IPS-NIHi7 (cell line): Measurements from ENCODE around the gene NYAP2.

Experiments used
- DNase-seq: peaks from one replicate; pipeline ENCODE4 v3.0.0; 2012; ENCODE audit warnings: mixed read lengths; ENCODE audit errors: extremely low spot score

NYAP2 gene

GRCh38 chr2:225616848-225617247, 217.3 kb downstream of the NYAP2 start:
- DNase-seq = no peak

GRCh38 chr2:225620227-225620626, 220.7 kb downstream of the NYAP2 start:
- DNase-seq = no peak

GRCh38 chr2:225630824-225631533, 231.5 kb downstream of the NYAP2 start:
- DNase-seq = no peak

DNA sequence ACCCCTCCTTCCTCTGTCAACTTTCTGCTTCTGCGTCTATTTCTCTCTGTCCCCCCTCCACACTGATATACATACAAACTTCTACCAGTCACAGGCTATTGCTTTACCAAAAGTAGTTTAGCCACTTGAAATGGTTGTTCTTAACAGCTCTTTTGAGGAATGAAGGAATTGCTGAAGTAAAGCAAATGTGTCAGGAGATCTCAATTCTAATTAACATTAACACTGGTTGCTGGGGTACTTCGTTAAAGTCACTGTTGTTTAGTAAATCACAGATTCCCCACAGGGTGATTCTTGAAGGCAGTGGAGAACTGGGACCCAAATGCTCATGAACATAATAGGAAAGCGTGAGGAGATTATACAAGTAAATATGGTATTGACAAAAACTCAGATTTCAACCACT, 232.8 kb downstream of the NYAP2 start:
- DNase-seq = no peak

DNA sequence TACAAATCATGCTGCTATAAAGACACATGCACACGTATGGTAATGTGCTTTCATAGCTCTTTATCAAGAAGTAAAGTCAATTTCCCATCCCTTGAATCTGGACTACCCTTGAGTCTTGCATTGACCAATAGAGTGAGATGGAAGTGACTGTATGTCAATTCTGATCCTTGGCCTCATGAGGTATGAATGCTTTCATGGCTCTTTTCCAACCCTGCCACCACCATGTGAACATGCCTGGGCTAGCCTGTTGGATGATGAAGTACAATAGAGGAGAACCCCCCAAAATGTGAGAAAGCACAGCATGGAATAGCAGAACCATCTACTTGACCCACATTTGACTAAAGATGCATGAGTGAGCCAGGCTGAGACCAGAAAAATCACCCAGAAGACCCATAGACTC, 237.0 kb downstream of the NYAP2 start:
- no peak for DNase-seq

DNA sequence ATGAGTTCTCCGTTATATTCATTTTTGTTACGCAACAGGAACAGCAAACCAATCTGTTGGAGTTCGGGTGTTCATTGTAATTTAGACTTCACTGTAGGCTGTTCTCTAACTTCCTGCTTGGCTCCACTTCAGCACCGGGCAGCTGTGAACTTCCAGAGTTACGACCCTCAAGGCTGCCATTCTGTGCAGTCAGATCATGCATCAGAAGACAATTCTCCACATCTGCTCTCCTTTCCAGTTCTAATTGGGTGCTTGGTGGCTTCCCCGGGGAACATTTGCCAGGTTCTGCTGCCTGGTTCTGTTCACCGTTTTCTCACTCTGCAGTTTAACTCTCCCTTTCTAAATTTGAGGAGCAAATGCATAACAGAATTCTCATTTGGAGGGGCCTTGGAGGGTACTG, 237.7 kb downstream of the NYAP2 start:
- DNase-seq = no peak

- no peak for DNase-seq
These were observed 241.0 kb downstream of the NYAP2 start for GRCh38 chr2:225640550-225640949.

GRCh38 chr2:225649274-225649673, 249.8 kb downstream of the NYAP2 start:
- no peak for DNase-seq

DNA sequence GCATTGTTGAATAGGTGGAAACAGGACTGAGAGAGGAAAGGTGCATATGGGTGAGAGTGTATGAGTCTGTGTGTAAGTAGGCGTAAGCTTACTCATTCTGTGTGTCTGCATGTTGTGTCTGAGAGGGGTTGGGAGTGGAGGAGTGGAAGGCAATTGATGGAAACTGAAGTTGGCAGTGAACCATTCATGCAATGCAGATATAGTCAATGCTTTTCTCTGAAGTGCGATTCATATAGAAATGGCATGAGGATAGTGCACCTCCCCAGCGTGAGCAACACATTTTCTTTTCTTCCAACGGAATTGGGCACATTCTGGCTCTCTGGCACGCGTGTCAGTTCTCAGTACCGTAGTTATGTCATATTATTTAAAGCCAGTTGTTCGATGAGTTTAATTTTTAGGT, 250.5 kb downstream of the NYAP2 start:
- DNase-seq = no peak

GRCh38 chr2:225660262-225661131, 261.0 kb downstream of the NYAP2 start:
- peak; percentile 70 for DNase-seq

DNA sequence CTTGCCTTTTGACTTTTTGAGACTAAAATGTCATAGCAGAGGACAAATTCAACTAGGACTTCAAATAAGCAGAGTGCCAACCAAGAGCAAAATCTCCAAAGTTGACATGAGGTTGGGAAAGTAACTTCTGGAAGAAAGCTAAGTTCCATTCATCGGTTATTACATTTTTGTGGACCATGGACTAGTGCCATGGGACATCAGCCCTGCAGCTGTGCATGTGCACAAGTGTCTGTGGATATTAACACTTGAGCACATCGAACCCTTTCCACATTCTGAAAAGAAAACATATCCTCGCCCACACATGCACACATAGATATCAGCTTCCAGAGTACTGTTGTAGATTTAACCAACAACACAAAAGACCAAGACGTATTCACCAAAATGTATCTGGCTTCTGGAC, 262.6 kb downstream of the NYAP2 start:
- no peak for DNase-seq

DNA sequence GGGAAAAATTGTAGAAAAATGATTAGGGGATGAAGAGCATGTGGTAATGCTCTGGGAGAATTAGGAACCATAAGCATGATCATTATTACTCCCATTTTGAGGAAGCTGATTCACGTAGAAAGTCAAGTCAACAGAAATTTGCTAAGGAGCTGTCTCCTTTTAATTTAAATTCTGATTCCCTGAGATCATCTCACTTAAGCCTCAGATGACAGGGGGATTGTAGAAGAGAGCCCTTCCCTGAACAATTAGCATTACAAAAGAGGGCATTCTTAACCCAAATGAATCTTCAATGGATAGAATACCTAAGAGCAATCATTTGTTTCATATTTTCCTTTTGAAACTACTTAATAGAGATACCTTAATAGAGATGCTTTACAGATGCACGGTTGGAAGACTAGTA, 267.9 kb downstream of the NYAP2 start:
- peak; percentile 16 for DNase-seq

DNA sequence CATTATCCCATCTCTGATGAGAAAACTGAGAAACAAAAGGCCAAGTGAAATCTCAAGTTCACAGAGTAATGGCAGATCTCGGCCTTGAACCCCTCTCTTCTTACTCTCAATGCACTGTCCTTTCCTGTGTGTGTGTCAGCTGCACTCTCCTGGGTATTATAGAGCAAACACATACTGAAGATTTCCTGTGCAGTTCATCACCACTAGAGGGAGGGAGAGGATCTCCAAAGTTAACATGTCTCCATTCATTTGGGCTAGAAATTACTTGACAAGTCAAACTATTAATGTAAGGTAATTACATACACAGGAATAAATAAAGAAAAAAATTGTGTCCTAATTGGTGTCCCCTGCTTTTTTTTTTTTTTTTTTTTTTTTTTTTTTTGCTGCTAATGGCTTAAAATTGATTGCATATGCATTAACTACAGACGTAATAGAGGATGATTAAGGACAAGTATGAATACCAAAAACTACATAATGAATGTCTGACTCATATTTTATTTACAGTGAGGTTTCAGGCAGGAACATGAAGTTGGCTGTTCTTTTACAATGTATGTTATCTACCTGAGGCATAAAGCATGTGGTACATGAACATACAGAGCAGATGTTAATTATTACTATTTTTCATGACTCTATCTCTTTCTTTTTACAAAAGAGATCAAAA, 269.2 kb downstream of the NYAP2 start:
- DNase-seq = peak; percentile 45

DNA sequence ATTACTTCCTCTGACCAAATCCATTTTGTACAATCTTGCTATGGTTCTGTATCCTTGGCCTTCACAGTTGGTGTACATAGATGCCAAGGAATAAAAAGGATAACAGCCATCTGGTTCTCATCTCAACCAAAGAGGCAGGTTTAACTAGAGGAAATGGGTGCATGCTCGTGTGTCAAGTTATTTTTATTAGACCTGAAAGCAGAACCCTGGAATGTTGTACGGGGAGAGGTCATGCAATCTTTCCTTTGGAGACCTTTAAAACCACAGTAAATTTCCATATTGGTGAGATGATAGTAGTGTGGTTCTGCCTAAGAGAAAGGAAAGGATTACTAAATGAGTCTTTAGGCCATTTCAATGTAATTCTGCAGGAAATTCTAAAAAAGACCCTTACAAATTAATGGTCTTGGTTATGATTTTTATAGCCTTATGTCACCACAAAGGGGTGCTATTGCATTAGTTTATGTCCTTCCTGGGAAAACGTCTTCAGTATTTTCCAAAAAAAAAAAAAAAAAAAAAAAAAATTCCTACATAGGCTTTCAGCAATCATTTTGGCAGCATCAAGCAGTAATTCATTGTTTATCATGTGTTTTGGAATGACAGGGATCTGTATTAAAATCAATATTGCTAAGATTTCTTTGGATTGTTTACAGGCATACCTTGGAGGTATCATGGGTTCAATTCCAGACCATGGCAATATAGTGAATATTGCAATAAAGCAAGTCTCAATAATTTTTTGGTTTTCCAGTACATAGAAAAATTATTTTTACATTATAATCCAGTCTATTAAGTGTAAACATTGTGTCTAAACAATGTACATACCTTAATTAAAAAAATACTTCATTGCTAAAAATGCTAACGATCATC, 270.8 kb downstream of the NYAP2 start:
- peak; percentile 15 for DNase-seq

DNA sequence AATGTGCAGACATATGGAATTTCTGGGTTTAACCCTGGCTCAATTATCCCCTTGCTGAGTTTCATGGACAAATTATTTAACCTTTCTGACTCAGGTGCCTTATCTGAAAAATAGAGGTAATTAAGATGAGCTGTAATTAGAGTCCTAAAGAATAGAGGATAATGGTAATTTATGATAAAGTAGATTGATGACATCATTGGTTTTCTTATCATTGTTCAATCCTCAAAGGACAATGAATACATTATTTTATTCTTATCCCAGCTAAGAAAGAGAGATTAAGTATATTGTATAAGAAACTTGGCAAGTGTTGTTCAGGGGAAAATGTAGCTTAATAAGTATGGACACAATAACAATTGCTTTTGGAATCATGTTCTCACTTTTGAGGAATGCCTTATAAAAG, 279.3 kb downstream of the NYAP2 start:
- no peak for DNase-seq

- DNase-seq = no peak
These were observed 283.7 kb downstream of the NYAP2 start for GRCh38 chr2:225683258-225683657.

DNA sequence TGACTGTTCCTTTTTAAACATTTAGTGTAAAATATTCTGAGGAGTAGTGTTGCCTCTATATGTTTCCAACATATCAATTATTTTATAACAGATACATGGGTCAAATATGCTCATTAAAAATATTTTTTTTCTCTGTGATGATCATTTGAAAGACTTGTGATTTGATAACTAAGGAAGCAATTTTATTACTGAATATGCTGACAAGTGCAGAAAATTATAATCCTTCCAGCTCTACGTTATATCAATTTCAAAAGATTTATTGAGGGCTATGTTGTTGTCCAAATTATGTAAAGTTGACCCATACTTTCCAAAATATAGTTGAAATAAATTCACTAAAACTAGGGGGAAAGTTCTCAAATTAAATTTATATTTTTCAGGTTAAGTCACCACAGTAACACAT, 290.6 kb downstream of the NYAP2 start:
- no peak for DNase-seq

GRCh38 chr2:225691711-225692110, 292.2 kb downstream of the NYAP2 start:
- no peak for DNase-seq

DNA sequence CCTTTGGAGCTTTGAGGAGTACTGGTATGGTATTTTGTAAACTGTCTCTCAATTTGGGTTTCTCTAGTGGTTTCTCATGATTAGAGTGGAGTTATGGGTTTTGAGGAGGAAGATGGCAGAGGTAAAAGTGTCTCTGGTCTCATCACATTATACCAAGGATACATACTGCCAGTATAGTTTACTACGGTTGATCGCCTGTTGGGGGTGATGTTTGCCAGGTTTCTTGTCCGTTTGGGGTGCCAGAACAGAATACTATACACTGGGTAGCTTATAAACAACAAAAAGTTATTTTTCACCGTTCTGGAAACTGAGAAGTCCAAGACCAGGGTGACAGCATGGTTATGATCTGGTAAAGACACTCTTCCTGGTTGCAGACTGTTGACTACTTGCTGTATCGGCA, 293.7 kb downstream of the NYAP2 start:
- DNase-seq = no peak

DNA sequence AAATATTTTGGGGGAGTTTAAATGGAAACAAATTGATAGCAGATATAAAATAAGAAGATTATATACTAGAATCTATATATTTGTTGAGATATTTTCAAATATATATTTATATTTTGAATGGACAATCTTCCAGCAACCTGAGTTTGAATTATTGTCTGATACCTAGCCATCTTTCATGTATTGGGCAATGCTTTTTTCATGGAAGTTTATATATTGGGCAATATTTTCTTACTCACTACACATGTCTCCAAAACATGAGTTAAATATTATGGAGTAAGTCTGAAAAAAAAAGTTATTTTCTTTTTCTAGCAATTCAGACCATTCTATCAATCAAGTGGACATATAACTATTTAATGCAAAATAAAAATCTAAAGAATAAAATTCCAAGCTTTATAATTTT, 295.2 kb downstream of the NYAP2 start:
- DNase-seq = no peak

DNA sequence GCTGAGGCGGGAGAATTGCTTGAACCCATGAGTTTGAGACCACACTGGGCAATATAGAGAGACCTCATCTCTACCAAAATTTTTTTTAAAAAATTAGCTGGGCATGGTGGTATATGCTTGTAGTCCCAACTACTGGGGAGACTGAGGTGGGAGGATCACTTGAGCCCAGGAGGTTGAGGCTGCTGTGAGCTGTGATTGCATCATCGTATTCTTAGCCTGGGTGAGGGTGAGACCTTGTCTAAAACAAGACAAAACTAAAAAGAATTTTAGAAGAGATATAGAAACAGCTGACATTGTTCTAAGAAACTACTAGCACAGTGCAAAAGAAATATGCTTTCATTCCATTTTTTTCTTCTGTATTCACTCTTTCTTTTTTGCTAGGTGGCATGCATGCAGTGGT, 298.4 kb downstream of the NYAP2 start:
- DNase-seq = no peak
